Thyroid gland (tissue), 4 donors: ENCODE results near the gene RAB40C.

Source experiments
- POLR2A ChIP-seq, 2 donors: fragments of 450-650 bp; IDR thresholded peaks; one replicate each; pipeline ENCODE4 v1.6.1; 2017; ENCODE audit warnings: antibody characterized with exemption in 2 of 2, mild to moderate bottlenecking in 2 of 2, moderate library complexity in 1 of 2
- TF ChIP-seq, protein P1 (sequence below), 6 experiments: fragments of 200-600 bp in 3 of 6; fragments of 450-650 bp in 3 of 6; sonication (generic) in 3 of 6; IDR thresholded peaks; one replicate each; pipeline ENCODE4 v1.5.1; 2016 to 2019; ENCODE audit warnings: antibody characterized with exemption in 6 of 6, mild to moderate bottlenecking in 2 of 6, inconsistent platforms in 1 of 6, moderate library complexity in 1 of 6

GRCh38 chr16:675884-676564 is 86.2 kb downstream of the RAB40C start:
- TF ChIP-seq, protein P1, sequence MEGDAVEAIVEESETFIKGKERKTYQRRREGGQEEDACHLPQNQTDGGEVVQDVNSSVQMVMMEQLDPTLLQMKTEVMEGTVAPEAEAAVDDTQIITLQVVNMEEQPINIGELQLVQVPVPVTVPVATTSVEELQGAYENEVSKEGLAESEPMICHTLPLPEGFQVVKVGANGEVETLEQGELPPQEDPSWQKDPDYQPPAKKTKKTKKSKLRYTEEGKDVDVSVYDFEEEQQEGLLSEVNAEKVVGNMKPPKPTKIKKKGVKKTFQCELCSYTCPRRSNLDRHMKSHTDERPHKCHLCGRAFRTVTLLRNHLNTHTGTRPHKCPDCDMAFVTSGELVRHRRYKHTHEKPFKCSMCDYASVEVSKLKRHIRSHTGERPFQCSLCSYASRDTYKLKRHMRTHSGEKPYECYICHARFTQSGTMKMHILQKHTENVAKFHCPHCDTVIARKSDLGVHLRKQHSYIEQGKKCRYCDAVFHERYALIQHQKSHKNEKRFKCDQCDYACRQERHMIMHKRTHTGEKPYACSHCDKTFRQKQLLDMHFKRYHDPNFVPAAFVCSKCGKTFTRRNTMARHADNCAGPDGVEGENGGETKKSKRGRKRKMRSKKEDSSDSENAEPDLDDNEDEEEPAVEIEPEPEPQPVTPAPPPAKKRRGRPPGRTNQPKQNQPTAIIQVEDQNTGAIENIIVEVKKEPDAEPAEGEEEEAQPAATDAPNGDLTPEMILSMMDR (IDR thresholded peaks at IDR 0.05), result no peak
- TF ChIP-seq POLR2A (IDR thresholded peaks at IDR 0.05), result no peak
